ENCODE results near the gene AMPD3. TPM values are rescaled to one million over a fixed set of nuclear protein-coding genes. Genes with fewer than 3 reads are reported as not detected.

Gene AMPD3
- total RNA-seq, 1 donor from 2014 or later = 18.3 TPM

GRCh38 chr11:10490398-10491241 is 35.6 kb downstream of the AMPD3 start:
- peaks cover 49% of the 10 kb centered on the region for H3K36me3 Mint-ChIP-seq (ENCODE audit: low read depth)
- H3K4me1 Mint-ChIP-seq = peaks cover 15% of the 10 kb centered on the region
- H3K4me3 Mint-ChIP-seq = no peak overlapping the region
- intact Hi-C loops (cut with micrococcal nuclease) = no loop called here
- H3K27me3 Mint-ChIP-seq = no peaks in the 10 kb centered on the region
- H3K27ac Mint-ChIP-seq = no peak overlapping the region
- H3K9me3 Mint-ChIP-seq = no peaks in the 10 kb centered on the region
- no peak for DNase-seq

- H3K4me1 Mint-ChIP-seq = peaks cover 13% of the 10 kb centered on the region
- no peaks in the 10 kb centered on the region for H3K9me3 Mint-ChIP-seq
- no peaks in the 10 kb centered on the region for H3K27me3 Mint-ChIP-seq
- intact Hi-C loops (cut with micrococcal nuclease) = no loop called here
- no peak for DNase-seq
- H3K4me3 Mint-ChIP-seq = no peak overlapping the region
- H3K36me3 Mint-ChIP-seq (ENCODE audit: low read depth) = peaks cover 47% of the 10 kb centered on the region
- no peak overlapping the region for H3K27ac Mint-ChIP-seq
These were observed 37.0 kb downstream of the AMPD3 start for GRCh38 chr11:10492084-10492483.

- H3K36me3 Mint-ChIP-seq (ENCODE audit: low read depth) = peaks cover 48% of the 10 kb centered on the region
- no peak overlapping the region for H3K27ac Mint-ChIP-seq
- intact Hi-C loops (cut with micrococcal nuclease) = no loop called here
These were observed 38.1 kb downstream of the AMPD3 start for GRCh38 chr11:10493041-10493663.

GRCh38 chr11:10494636-10495463 is 39.8 kb downstream of the AMPD3 start:
- peaks cover 43% of the 10 kb centered on the region for H3K36me3 Mint-ChIP-seq (ENCODE audit: low read depth)
- H3K4me1 Mint-ChIP-seq = no peaks in the 10 kb centered on the region
- H3K4me3 Mint-ChIP-seq = no peak overlapping the region
- no peak overlapping the region for H3K27ac Mint-ChIP-seq
- no peaks in the 10 kb centered on the region for H3K9me3 Mint-ChIP-seq
- intact Hi-C loops (cut with micrococcal nuclease) = no loop called here
- no peak for DNase-seq
- H3K27me3 Mint-ChIP-seq = no peaks in the 10 kb centered on the region

More at GRCh38 chr11:10493041-10493663, 38.1 kb downstream of the AMPD3 start:
- H3K4me3 Mint-ChIP-seq = no peak overlapping the region
- H3K4me1 Mint-ChIP-seq = peaks cover 8% of the 10 kb centered on the region
- no peaks in the 10 kb centered on the region for H3K9me3 Mint-ChIP-seq
- DNase-seq = no peak
- no peaks in the 10 kb centered on the region for H3K27me3 Mint-ChIP-seq

GRCh38 chr11:10495464-10495786 is 40.4 kb downstream of the AMPD3 start:
- H3K36me3 Mint-ChIP-seq (ENCODE audit: low read depth) = peaks cover 48% of the 10 kb centered on the region
- H3K27me3 Mint-ChIP-seq = no peaks in the 10 kb centered on the region
- no peak overlapping the region for H3K4me3 Mint-ChIP-seq
- DNase-seq = no peak
- H3K27ac Mint-ChIP-seq = no peak overlapping the region
- H3K4me1 Mint-ChIP-seq = no peaks in the 10 kb centered on the region
- intact Hi-C loops (cut with micrococcal nuclease) = no loop called here
- H3K9me3 Mint-ChIP-seq = no peaks in the 10 kb centered on the region

GRCh38 chr11:10496296-10496936 is 41.4 kb downstream of the AMPD3 start:
- intact Hi-C loops (cut with micrococcal nuclease) = no loop called here
- H3K27me3 Mint-ChIP-seq = no peaks in the 10 kb centered on the region
- H3K27ac Mint-ChIP-seq = no peak overlapping the region
- no peaks in the 10 kb centered on the region for H3K4me1 Mint-ChIP-seq
- no peak for DNase-seq
- H3K9me3 Mint-ChIP-seq = no peaks in the 10 kb centered on the region
- no peak overlapping the region for H3K4me3 Mint-ChIP-seq
- peaks cover 47% of the 10 kb centered on the region for H3K36me3 Mint-ChIP-seq (ENCODE audit: low read depth)

GRCh38 chr11:10497371-10498021 is 42.4 kb downstream of the AMPD3 start:
- Mint-ChIP-seq H3K4me1 (no peaks in the 10 kb centered on the region), H3K27me3 (no peaks in the 10 kb centered on the region), H3K4me3 (no peak overlapping the region), H3K9me3 (no peaks in the 10 kb centered on the region), H3K27ac (no peak overlapping the region), H3K36me3 (ENCODE audit: low read depth) (peaks cover 40% of the 10 kb centered on the region)
- no peak for DNase-seq
- intact Hi-C loops (cut with micrococcal nuclease) = no loop called here

- Mint-ChIP-seq H3K36me3 (ENCODE audit: low read depth) (peaks cover 39% of the 10 kb centered on the region), H3K4me1 (no peaks in the 10 kb centered on the region), H3K4me3 (no peak overlapping the region), H3K27me3 (no peaks in the 10 kb centered on the region), H3K9me3 (no peaks in the 10 kb centered on the region), H3K27ac (no peak overlapping the region)
- intact Hi-C loops (cut with micrococcal nuclease) = no loop called here
- DNase-seq = no peak
These were observed 42.9 kb downstream of the AMPD3 start for GRCh38 chr11:10498022-10498400.

GRCh38 chr11:10498426-10499250 is 43.6 kb downstream of the AMPD3 start:
- DNase-seq = no peak
- no peaks in the 10 kb centered on the region for H3K9me3 Mint-ChIP-seq
- peaks cover 40% of the 10 kb centered on the region for H3K36me3 Mint-ChIP-seq (ENCODE audit: low read depth)
- H3K27ac Mint-ChIP-seq = no peak overlapping the region
- no peaks in the 10 kb centered on the region for H3K4me1 Mint-ChIP-seq
- intact Hi-C loops (cut with micrococcal nuclease) = no loop called here
- H3K4me3 Mint-ChIP-seq = no peak overlapping the region
- H3K27me3 Mint-ChIP-seq = no peaks in the 10 kb centered on the region

- H3K9me3 Mint-ChIP-seq = no peaks in the 10 kb centered on the region
- no peaks in the 10 kb centered on the region for H3K27me3 Mint-ChIP-seq
- no peaks in the 10 kb centered on the region for H3K4me1 Mint-ChIP-seq
- H3K27ac Mint-ChIP-seq = no peak overlapping the region
- H3K36me3 Mint-ChIP-seq (ENCODE audit: low read depth) = peaks cover 42% of the 10 kb centered on the region
- intact Hi-C loops (cut with micrococcal nuclease) = no loop called here
- no peak overlapping the region for H3K4me3 Mint-ChIP-seq
- no peak for DNase-seq
These were observed 44.4 kb downstream of the AMPD3 start for GRCh38 chr11:10499452-10499851.

- intact Hi-C loops (cut with micrococcal nuclease) = no loop called here
- Mint-ChIP-seq H3K36me3 (ENCODE audit: low read depth) (peaks cover 41% of the 10 kb centered on the region), H3K27ac (no peak overlapping the region), H3K9me3 (no peaks in the 10 kb centered on the region), H3K27me3 (no peaks in the 10 kb centered on the region), H3K4me3 (no peak overlapping the region), H3K4me1 (no peaks in the 10 kb centered on the region)
- no peak for DNase-seq
These were observed 45.0 kb downstream of the AMPD3 start for GRCh38 chr11:10499874-10500601.

Data from activated CD4-positive, alpha-beta T cell treated with anti-CD3 and anti-CD28 coated beads, Interleukin-2, amount 10 ng/mL, durations not matched to agents 24 days and 14 days (primary cell).